HG03571 (cell line): ENCODE data around the gene SMIM12.

Experiments used
- ATAC-seq: cut with Tn5 transposase; IDR thresholded peaks from one replicate; pipeline ENCODE4 v1.9.1; 2021; ENCODE audit not compliant: unreplicated experiment

Gene SMIM12

GRCh38 chr1:34859446-34860200 is at the start of gene SMIM12:
SMIM12 (minus strand) TSS chr1:34859749; CDS start chr1:34855977, 3,772 bp downstream.
- peak; percentile 94 for ATAC-seq

- ATAC-seq: no peak
Measured at GRCh38 chr1:34908369-34908768, 48.8 kb upstream of the SMIM12 start.

GRCh38 chr1:34907487-34908090 is 48.0 kb upstream of the SMIM12 start:
- ATAC-seq: no peak

- no peak for ATAC-seq
Measured at GRCh38 chr1:34906756-34907155, 47.2 kb upstream of the SMIM12 start.

GRCh38 chr1:34906222-34906621 is 46.7 kb upstream of the SMIM12 start:
- ATAC-seq: no peak

GRCh38 chr1:34905098-34905459 is 45.5 kb upstream of the SMIM12 start:
- no peak for ATAC-seq

GRCh38 chr1:34904236-34905097 is 44.9 kb upstream of the SMIM12 start:
- ATAC-seq: no peak

- no peak for ATAC-seq
Measured at GRCh38 chr1:34901919-34902318, 42.4 kb upstream of the SMIM12 start.

- no peak for ATAC-seq
Measured at GRCh38 chr1:34900775-34901502, 41.4 kb upstream of the SMIM12 start.

GRCh38 chr1:34899906-34900305 is 40.4 kb upstream of the SMIM12 start:
- no peak for ATAC-seq

- ATAC-seq: no peak
Measured at GRCh38 chr1:34899471-34899870, 39.9 kb upstream of the SMIM12 start.

- no peak for ATAC-seq
Measured at GRCh38 chr1:34898330-34898761, 38.8 kb upstream of the SMIM12 start.

GRCh38 chr1:34896612-34897011 is 37.1 kb upstream of the SMIM12 start:
- no peak for ATAC-seq

- no peak for ATAC-seq
Measured at GRCh38 chr1:34889705-34890104, 30.2 kb upstream of the SMIM12 start.

GRCh38 chr1:34887593-34887992 is 28.0 kb upstream of the SMIM12 start:
- ATAC-seq: no peak

- no peak for ATAC-seq
Measured at GRCh38 chr1:34885405-34886247, 26.1 kb upstream of the SMIM12 start.

GRCh38 chr1:34884961-34885360 is 25.4 kb upstream of the SMIM12 start:
- ATAC-seq: no peak

- no peak for ATAC-seq
Measured at GRCh38 chr1:34884536-34884935, 25.0 kb upstream of the SMIM12 start.

- ATAC-seq: no peak
Measured at GRCh38 chr1:34879230-34879629, 19.7 kb upstream of the SMIM12 start.

GRCh38 chr1:34876406-34876805 is 16.9 kb upstream of the SMIM12 start:
- ATAC-seq: no peak
